ENCODE results near the gene PTPRH.

PTPRH gene

GRCh38 chr19:55178781-55179599 is 30.3 kb downstream of the PTPRH start:
- peak; percentile 57; the same call in 1 of the 2 replicates for TF ChIP-seq EGR1 (IDR thresholded peaks at IDR 0.05)
- TF ChIP-seq MAX (IDR thresholded peaks at IDR 0.05): no peak; the same call in 1 of the 2 replicates
- TF ChIP-seq FOXM1 (IDR thresholded peaks at IDR 0.05; ENCODE audit: borderline replicate concordance, low read depth): peak; percentile 56; the same call in 1 of the 2 replicates
- TF ChIP-seq TEAD4 (IDR thresholded peaks at IDR 0.05): no peak

GRCh38 chr19:55176076-55176475 is 33.2 kb downstream of the PTPRH start:
- TF ChIP-seq EGR1 (IDR thresholded peaks at IDR 0.05) (no peak), REST (IDR thresholded peaks at IDR 0.05; ENCODE audit: low read depth) (no peak), CEBPB (IDR thresholded peaks at IDR 0.05) (no peak), FOXM1 (IDR thresholded peaks at IDR 0.05; ENCODE audit: borderline replicate concordance, low read depth) (no peak)

- TF ChIP-seq NFIC (IDR thresholded peaks at IDR 0.05): no peak
- TF ChIP-seq CREB1 (IDR thresholded peaks at IDR 0.05; ENCODE audit: low read depth): no peak
- no peak for TF ChIP-seq CEBPB (IDR thresholded peaks at IDR 0.05)
- TF ChIP-seq FOXM1 (IDR thresholded peaks at IDR 0.05; ENCODE audit: borderline replicate concordance, low read depth): no peak
- no peak for TF ChIP-seq RAD21 (IDR thresholded peaks at IDR 0.05; ENCODE audit: low read depth)
- no peak for TF ChIP-seq REST (IDR thresholded peaks at IDR 0.05; ENCODE audit: low read depth)
- no peak for TF ChIP-seq ZBTB7A (IDR thresholded peaks at IDR 0.05; ENCODE audit: low read depth)
- TF ChIP-seq TEAD4 (IDR thresholded peaks at IDR 0.05): no peak
- no peak for TF ChIP-seq EP300 (IDR thresholded peaks at IDR 0.05; ENCODE audit: borderline replicate concordance)
- TF ChIP-seq YY1 (IDR thresholded peaks at IDR 0.05; ENCODE audit: low read depth): no peak
- no peak for TF ChIP-seq TCF12 (IDR thresholded peaks at IDR 0.05; ENCODE audit: low read depth)
Observed at GRCh38 chr19:55175117-55175867, 34.0 kb downstream of the PTPRH start.

GRCh38 chr19:55174425-55175116 is 34.7 kb downstream of the PTPRH start:
- no peak for TF ChIP-seq MAX (IDR thresholded peaks at IDR 0.05)
- TF ChIP-seq NFIC (IDR thresholded peaks at IDR 0.05): no peak
- TF ChIP-seq EP300 (IDR thresholded peaks at IDR 0.05; ENCODE audit: borderline replicate concordance): no peak
- no peak for TF ChIP-seq RAD21 (IDR thresholded peaks at IDR 0.05; ENCODE audit: low read depth)
- TF ChIP-seq ZBTB7A (IDR thresholded peaks at IDR 0.05; ENCODE audit: low read depth): no peak
- no peak for TF ChIP-seq USF1 (IDR thresholded peaks at IDR 0.05)
- no peak for TF ChIP-seq FOXM1 (IDR thresholded peaks at IDR 0.05; ENCODE audit: borderline replicate concordance, low read depth)
- no peak for TF ChIP-seq YY1 (IDR thresholded peaks at IDR 0.05; ENCODE audit: low read depth)
- TF ChIP-seq CREB1 (IDR thresholded peaks at IDR 0.05; ENCODE audit: low read depth): no peak
- TF ChIP-seq EGR1 (IDR thresholded peaks at IDR 0.05): no peak
- no peak for TF ChIP-seq TAF1 (IDR thresholded peaks at IDR 0.05; ENCODE audit: low read depth)
- no peak for TF ChIP-seq TCF12 (IDR thresholded peaks at IDR 0.05; ENCODE audit: low read depth)
- no peak for TF ChIP-seq CEBPB (IDR thresholded peaks at IDR 0.05)
- TF ChIP-seq TEAD4 (IDR thresholded peaks at IDR 0.05): no peak
- TF ChIP-seq REST (IDR thresholded peaks at IDR 0.05; ENCODE audit: low read depth): no peak
